PFSK-1 (cell line): ENCODE results near the gene THYN1.

Experiments used
- FOXP2 ChIP-seq: optimal IDR thresholded peaks from 2 replicates; pipeline ENCODE3; 2011; ENCODE audit warnings: borderline replicate concordance, control low read depth, inconsistent platforms; ENCODE audit not compliant: insufficient read depth; ENCODE audit errors: extremely low read length, extremely low read depth
- POLR2AphosphoS5 ChIP-seq: IDR thresholded peaks from 2 replicates; pipeline ENCODE4 v1.6.1; 2012; ENCODE audit warnings: low read depth, mild to moderate bottlenecking, control low read depth, low read length, moderate library complexity
- SIN3A ChIP-seq: IDR thresholded peaks from 2 replicates; pipeline ENCODE4 v1.6.1; 2012; ENCODE audit warnings: mild to moderate bottlenecking, low read length, moderate library complexity, borderline replicate concordance; ENCODE audit not compliant: insufficient read depth
- TAF1 ChIP-seq: IDR thresholded peaks from 2 replicates; pipeline ENCODE4 v1.6.1; 2012; ENCODE audit warnings: low read length, control low read depth, borderline replicate concordance; ENCODE audit not compliant: insufficient read depth
- TF ChIP-seq, protein P1 (sequence below), 2 experiments: IDR thresholded peaks; 2 replicates each; pipeline versions ENCODE4 v1.6.1 to v1.8.0; 2011 to 2012; ENCODE audit warnings: low read depth in 2 of 2, low read length in 2 of 2, control low read depth in 1 of 2, inconsistent platforms in 1 of 2, mild to moderate bottlenecking in 1 of 2, moderate library complexity in 1 of 2; ENCODE audit not compliant: insufficient read depth in 1 of 2

DNA sequence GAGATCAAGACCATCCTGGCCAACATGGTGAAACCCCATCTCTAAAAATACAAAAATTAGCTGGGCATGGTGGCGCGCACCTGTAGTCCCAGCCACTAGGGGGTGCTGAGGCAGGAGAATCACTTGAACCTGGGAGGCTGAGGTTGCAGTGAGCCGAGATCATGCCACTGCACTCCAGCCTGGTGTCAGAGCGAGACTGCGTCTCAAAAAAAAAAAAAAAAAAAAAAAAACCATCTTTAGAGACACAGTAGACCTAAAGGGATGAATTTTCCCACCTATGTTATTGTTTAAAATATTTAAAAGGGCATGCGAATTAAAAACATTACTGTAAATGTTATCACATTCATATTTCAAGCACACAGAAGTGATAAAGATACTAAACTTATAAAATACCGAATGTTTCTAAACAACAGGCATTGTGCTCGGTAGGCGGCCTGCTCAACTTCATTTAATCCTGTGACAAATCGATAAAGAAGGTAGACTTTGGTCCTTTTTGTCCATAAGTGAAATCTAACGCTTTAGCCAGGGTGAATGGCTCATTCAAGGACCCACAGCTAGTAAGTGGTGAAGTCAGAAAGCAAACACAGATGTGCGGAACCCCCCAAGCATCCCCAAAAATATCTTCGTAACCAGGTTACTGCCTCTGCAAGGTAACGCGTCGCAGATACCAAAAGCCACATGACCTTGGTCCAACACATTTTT is 45.5 kb downstream of the THYN1 start:
- TF ChIP-seq TAF1 (no peak), SIN3A (no peak), POLR2AphosphoS5 (no peak), FOXP2 (no peak)
- TF ChIP-seq, protein P1, sequence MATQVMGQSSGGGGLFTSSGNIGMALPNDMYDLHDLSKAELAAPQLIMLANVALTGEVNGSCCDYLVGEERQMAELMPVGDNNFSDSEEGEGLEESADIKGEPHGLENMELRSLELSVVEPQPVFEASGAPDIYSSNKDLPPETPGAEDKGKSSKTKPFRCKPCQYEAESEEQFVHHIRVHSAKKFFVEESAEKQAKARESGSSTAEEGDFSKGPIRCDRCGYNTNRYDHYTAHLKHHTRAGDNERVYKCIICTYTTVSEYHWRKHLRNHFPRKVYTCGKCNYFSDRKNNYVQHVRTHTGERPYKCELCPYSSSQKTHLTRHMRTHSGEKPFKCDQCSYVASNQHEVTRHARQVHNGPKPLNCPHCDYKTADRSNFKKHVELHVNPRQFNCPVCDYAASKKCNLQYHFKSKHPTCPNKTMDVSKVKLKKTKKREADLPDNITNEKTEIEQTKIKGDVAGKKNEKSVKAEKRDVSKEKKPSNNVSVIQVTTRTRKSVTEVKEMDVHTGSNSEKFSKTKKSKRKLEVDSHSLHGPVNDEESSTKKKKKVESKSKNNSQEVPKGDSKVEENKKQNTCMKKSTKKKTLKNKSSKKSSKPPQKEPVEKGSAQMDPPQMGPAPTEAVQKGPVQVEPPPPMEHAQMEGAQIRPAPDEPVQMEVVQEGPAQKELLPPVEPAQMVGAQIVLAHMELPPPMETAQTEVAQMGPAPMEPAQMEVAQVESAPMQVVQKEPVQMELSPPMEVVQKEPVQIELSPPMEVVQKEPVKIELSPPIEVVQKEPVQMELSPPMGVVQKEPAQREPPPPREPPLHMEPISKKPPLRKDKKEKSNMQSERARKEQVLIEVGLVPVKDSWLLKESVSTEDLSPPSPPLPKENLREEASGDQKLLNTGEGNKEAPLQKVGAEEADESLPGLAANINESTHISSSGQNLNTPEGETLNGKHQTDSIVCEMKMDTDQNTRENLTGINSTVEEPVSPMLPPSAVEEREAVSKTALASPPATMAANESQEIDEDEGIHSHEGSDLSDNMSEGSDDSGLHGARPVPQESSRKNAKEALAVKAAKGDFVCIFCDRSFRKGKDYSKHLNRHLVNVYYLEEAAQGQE (IDR thresholded peaks at IDR 0.05; ENCODE audit: insufficient read depth in 1 of 2, low read depth in 2 of 2, low read length in 2 of 2) = no peak
